Stomach (tissue), 4 donors: ENCODE results near the gene NEDD1.

ENCODE experiments used
- EP300 ChIP-seq: sonication (generic); formaldehyde crosslinking; IDR thresholded peaks from one replicate; pipeline ENCODE4 v1.6.1; 2017; ENCODE audit warnings: antibody characterized with exemption
- POLR2AphosphoS5 ChIP-seq, 3 donors: sonication (generic); formaldehyde crosslinking; IDR thresholded peaks; one replicate each; pipeline ENCODE4 v1.6.1; 2016; ENCODE audit warnings: antibody characterized with exemption in 3 of 3
- TF ChIP-seq, protein P1 (sequence below), 7 experiments: fragments of 450-650 bp in 4 of 7; fragments of 200-600 bp in 3 of 7; sonication (generic) in 3 of 7; IDR thresholded peaks; one replicate each; pipeline ENCODE4 v1.5.1; 2016 to 2019; ENCODE audit warnings: antibody characterized with exemption in 7 of 7, control low read depth in 2 of 7, mild to moderate bottlenecking in 1 of 7

DNA sequence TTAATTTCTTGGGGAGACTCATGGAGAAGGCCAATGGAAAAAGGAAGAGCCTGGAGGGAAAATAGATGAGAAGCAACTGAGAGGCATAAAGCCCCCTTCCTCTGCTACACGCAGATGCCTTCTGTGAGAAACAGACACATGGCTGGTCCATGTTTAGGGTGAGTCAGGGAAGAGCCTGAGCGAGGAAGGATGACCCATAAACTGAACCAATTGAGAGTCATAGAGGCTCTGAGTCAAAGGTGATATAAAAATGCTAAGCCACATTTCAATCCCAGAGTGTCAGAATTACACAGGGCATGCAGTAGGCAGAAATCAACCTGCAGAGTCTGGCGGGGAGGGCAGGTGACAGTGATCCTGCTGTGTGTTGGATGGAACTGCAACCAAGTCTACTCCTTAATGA, 30.1 kb upstream of the NEDD1 start:
- TF ChIP-seq POLR2AphosphoS5 (IDR thresholded peaks at IDR 0.05) (no peak), EP300 (no peak)
- TF ChIP-seq, protein P1, sequence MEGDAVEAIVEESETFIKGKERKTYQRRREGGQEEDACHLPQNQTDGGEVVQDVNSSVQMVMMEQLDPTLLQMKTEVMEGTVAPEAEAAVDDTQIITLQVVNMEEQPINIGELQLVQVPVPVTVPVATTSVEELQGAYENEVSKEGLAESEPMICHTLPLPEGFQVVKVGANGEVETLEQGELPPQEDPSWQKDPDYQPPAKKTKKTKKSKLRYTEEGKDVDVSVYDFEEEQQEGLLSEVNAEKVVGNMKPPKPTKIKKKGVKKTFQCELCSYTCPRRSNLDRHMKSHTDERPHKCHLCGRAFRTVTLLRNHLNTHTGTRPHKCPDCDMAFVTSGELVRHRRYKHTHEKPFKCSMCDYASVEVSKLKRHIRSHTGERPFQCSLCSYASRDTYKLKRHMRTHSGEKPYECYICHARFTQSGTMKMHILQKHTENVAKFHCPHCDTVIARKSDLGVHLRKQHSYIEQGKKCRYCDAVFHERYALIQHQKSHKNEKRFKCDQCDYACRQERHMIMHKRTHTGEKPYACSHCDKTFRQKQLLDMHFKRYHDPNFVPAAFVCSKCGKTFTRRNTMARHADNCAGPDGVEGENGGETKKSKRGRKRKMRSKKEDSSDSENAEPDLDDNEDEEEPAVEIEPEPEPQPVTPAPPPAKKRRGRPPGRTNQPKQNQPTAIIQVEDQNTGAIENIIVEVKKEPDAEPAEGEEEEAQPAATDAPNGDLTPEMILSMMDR (IDR thresholded peaks at IDR 0.05), result no peak
